ENCODE measurements around the gene USP8. TPM values are rescaled to one million over a fixed set of nuclear protein-coding genes. Genes with fewer than 3 reads are reported as not detected.
"Not testable (repeated sequence)": the region's sequence is repeated elsewhere in the genome, so short reads cannot be mapped to it uniquely, and the experiment has no call there.

USP8 gene
- total RNA-seq, 1 donor from 2014 or later, result 34.5 TPM

DNA sequence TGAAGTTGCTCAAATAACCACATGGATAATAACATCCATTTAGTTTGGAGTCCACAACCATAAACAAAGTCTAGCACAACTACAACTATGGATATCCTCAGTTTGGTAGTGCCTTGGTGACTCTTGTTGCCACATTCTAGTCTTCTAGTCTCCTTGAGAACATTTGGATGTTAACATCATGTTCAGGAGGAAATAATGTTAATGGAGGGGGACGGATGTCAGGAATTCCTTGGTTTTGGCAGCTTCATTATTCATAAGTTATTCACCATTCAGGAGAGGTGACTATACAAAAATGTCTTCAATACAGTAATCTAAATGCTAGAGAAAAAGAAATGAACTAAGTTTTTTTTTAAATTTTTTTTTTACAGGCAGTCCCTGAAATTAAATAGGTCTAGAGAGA lies 42.8 kb upstream of the USP8 start:
- no peak overlapping the region for H3K4me3 ChIP-seq
- TF ChIP-seq CTCF (IDR thresholded peaks at IDR 0.05), result no peak
- H3K9me3 ChIP-seq, result no peaks in the 10 kb centered on the region
- no peaks in the 10 kb centered on the region for H3K36me3 ChIP-seq
- H3K4me1 ChIP-seq, result no peaks in the 10 kb centered on the region
- DNase-seq (ENCODE audit: low spot score in 2 of 2), result no peak
- intact Hi-C loops (cut with DNase I), result no loop called here
- H3K27me3 ChIP-seq, result no peaks in the 10 kb centered on the region
- no peak overlapping the region for H3K27ac ChIP-seq

- H3K9me3 ChIP-seq; H3K4me1 ChIP-seq; DNase-seq (ENCODE audit: low spot score in 2 of 2); H3K36me3 ChIP-seq; intact Hi-C loops (cut with DNase I); H3K27me3 ChIP-seq; H3K4me3 ChIP-seq; H3K27ac ChIP-seq: not testable (repeated sequence)
These were observed 41.8 kb upstream of the USP8 start for GRCh38 chr15:50382408-50382807.

DNA sequence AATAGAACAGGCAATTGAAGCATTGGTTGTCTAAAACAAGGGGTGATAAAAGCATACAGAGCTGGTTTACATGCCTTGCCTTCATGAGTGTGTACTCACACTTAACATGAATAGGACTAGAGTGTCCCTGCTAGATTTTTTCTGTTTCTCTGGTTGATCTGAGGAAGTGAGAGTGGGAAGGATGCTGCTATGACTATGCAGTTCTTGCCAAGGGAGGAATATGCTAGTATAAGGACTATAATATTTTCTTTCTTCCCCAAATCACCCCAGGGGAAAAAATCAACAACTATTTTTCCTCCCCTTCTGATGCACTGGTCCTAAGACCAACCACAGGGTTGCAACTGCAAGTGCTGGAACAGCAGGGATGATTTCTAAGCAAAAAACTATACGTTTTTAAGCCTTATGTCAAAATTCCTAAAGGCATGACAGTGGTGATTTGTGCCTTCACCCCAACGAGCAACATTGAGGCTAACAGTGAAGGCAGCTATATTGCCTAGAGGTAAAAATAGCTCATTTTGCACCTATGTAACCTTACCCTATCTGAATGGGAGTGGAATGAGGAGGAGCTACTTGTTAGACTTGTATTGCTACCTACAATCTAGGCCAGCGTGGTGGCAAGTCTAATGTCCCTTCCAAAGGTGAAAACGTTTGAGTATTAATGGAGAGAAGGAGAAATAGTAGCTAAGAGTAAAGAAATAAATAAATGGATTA lies 33.5 kb upstream of the USP8 start:
- Histone ChIP-seq H3K27ac (no peak overlapping the region), H3K4me1 (no peaks in the 10 kb centered on the region), H3K36me3 (no peaks in the 10 kb centered on the region), H3K9me3 (no peaks in the 10 kb centered on the region), H3K4me3 (no peak overlapping the region), H3K27me3 (no peaks in the 10 kb centered on the region)
- no peak for DNase-seq (ENCODE audit: low spot score in 2 of 2)
- intact Hi-C loops (cut with DNase I), result no loop called here
- no peak for TF ChIP-seq CTCF (IDR thresholded peaks at IDR 0.05)

DNA sequence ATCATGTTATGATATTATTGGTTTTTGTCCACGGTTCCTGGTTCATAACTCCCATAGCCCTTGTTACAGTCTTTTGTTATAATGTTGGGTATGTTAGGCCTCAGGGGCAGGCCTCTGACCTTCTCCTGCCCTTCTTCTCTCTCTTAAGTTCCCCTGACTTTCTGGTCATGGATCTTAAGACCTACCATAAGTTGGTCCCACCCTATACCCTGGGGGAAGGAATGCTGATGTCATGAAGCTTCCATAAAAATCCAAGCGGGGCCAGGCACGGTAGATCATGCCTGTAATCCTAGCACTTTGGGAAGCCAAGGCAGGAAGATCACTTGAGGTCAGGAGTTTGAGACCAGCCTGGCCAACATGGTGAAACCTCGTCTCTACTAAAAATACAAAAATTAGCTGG lies 32.6 kb upstream of the USP8 start:
- H3K4me3 ChIP-seq; intact Hi-C loops (cut with DNase I); H3K36me3 ChIP-seq; H3K9me3 ChIP-seq; H3K27ac ChIP-seq; DNase-seq (ENCODE audit: low spot score in 2 of 2); H3K27me3 ChIP-seq; H3K4me1 ChIP-seq: not testable (repeated sequence)

DNA sequence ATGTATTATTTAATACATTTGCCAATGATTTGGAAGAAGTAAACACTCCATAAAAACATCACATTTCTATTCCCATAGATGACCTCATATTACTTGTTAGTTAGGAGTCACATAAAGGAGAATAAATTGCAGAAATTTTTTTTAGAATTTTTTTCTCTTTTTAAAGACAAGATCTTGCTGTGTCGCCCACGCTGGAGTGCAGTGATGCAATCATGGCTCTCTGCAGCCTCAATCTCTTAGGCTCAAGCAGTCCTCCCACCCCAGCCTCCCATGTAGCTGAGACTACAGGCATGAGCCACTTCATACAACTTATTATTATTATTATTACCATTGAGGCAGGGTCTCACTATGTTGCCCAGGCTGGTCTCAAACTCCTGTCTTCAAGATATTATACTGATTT lies 12.3 kb upstream of the USP8 start:
- Histone ChIP-seq H3K36me3 (no peaks in the 10 kb centered on the region), H3K27ac (no peak overlapping the region), H3K4me3 (no peak overlapping the region), H3K9me3 (no peaks in the 10 kb centered on the region), H3K27me3 (no peaks in the 10 kb centered on the region), H3K4me1 (no peaks in the 10 kb centered on the region)
- intact Hi-C loops (cut with DNase I), result no loop called here
- DNase-seq (ENCODE audit: low spot score in 2 of 2), result no peak
- TF ChIP-seq CTCF (IDR thresholded peaks at IDR 0.05), result no peak

- H3K4me3 ChIP-seq, result no peak overlapping the region
- TF ChIP-seq CTCF (IDR thresholded peaks at IDR 0.05), result no peak
These were observed 9.6 kb upstream of the USP8 start for GRCh38 chr15:50414624-50415023.

More at GRCh38 chr15:50414624-50415023, 9.6 kb upstream of the USP8 start:
- no peak for DNase-seq (ENCODE audit: low spot score in 2 of 2)
- H3K4me1 ChIP-seq, result no peaks in the 10 kb centered on the region
- no peaks in the 10 kb centered on the region for H3K9me3 ChIP-seq
- no peaks in the 10 kb centered on the region for H3K36me3 ChIP-seq
- intact Hi-C loops (cut with DNase I), result no loop called here
- no peak overlapping the region for H3K27ac ChIP-seq
- no peaks in the 10 kb centered on the region for H3K27me3 ChIP-seq
